Heart right ventricle (tissue), 16 donors: Measurements from ENCODE around the gene KDM1B. TPM values are rescaled to one million over a fixed set of nuclear protein-coding genes. Genes with fewer than 3 reads are reported as not detected.
"Not testable (repeated sequence)": the region's sequence is repeated elsewhere in the genome, so short reads cannot be mapped to it uniquely, and the experiment has no call there.

Experiments
- ATAC-seq, 8 donors: fragments of 200-7000 bp; cut with Tn5 transposase; one replicate each; pipeline ENCODE4 v1.9.1; 2020; ENCODE audit warnings: mild to moderate bottlenecking in 8 of 8, moderate library complexity in 8 of 8, moderate number of reproducible peaks in 1 of 8
- DNase-seq, 2 donors: peaks; one replicate each; pipeline ENCODE4 v3.0.0-alpha.2; 2020
- H3K27ac ChIP-seq, 10 donors: fragments of 200-600 bp; sonication (generic) in 2 of 10; one replicate each; pipeline versions ENCODE4 v1.5.0 to v1.8.0; 2020 to 2022; ENCODE audit warnings: mild to moderate bottlenecking in 3 of 10
- H3K27me3 ChIP-seq, 7 donors: fragments of 200-600 bp; one replicate each; pipeline ENCODE4 v1.8.0; 2021 to 2022; ENCODE audit warnings: mild to moderate bottlenecking in 2 of 7
- H3K36me3 ChIP-seq, 9 donors: fragments of 200-600 bp; sonication (generic) in 1 of 9; one replicate each; pipeline versions ENCODE4 v1.5.0 to v1.8.0; 2020 to 2022; ENCODE audit warnings: mild to moderate bottlenecking in 2 of 9
- H3K4me1 ChIP-seq, 9 donors: fragments of 200-600 bp; sonication (generic) in 1 of 9; one replicate each; pipeline versions ENCODE4 v1.5.0 to v1.8.0; 2020 to 2022; ENCODE audit warnings: mild to moderate bottlenecking in 4 of 9
- H3K4me3 ChIP-seq, 10 donors: fragments of 200-600 bp; sonication (generic) in 2 of 10; one replicate each; pipeline versions ENCODE4 v1.5.0 to v1.8.0; 2020 to 2022; ENCODE audit warnings: mild to moderate bottlenecking in 7 of 10, moderate library complexity in 2 of 10
- H3K9me3 ChIP-seq, 11 donors: fragments of 200-600 bp in 10 of 11; sonication (generic) in 2 of 11; one replicate each; pipeline versions ENCODE4 v1.5.0 to v1.8.0; 2013 to 2022; ENCODE audit warnings: mild to moderate bottlenecking in 2 of 11, control low read depth in 1 of 11, moderate library complexity in 1 of 11
- WGBS, 2 donors: extraction: QIAGEN DNeasy Blood & Tissue Kit; methylation state at CpG; one replicate each; pipeline ENCODE4 v1.1.7; 2013; ENCODE audit warnings: inconsistent platforms in 1 of 2; 5-methylcytosine and 5-hydroxymethylcytosine counted together
- intact Hi-C, 10 donors: fragments of 100-400 bp; cut with DNase I; formaldehyde crosslinking; loops; one replicate each; pipeline versions ENCODE4 v1.11.1 to v1.14.2; 2022
- polyA plus RNA-seq, 2 donors: library from polyadenylated mRNA; stranded (reverse); fragments of 200-250 nt; gene quantifications; one replicate each; pipeline ENCODE4 v1.2.3, GENCODE V29; 2013
- total RNA-seq, 10 donors: library from RNA; stranded (reverse); fragmentation: NEBNext Ultra II Directional in 3 of 10; extraction: Animal tissue kit (Norgen Biotek cat#: 25700) in 3 of 10; gene quantifications; one replicate each; pipeline versions ENCODE4 v1.2.1 to v1.2.4, GENCODE V29; 2021 to 2023
- TF ChIP-seq, protein P1 (sequence below), 9 donors: fragments of 200-600 bp; sonication (generic) in 2 of 9; IDR thresholded peaks; one replicate each; pipeline versions ENCODE4 v1.5.0 to v1.8.0; 2021 to 2022; ENCODE audit warnings: antibody characterized with exemption in 9 of 9, mild to moderate bottlenecking in 5 of 9, moderate library complexity in 1 of 9
- donor health status: Arrhythmogenic right ventricular cardiomyopathy.
- donor health status: ischemic (EF 13 %, LVEDD 7.1; RV severe dilation, severe dysfunction).
- donor health status: healthy with polysubstance abuse.
- donor health status: DM: no; HTN: yes; CAD: no.
- donor health status: DM: no; HTN: no; CAD: no.
- donor health status: ischemic (EF 25% LVEDD 6.9; RV normal size, moderate dysfunction).
- donor health status: ischemic (EF 25% LVEDD 5.7; RV mildly dilated, moderate dysfunction).
- donor health status: healthy.
- donor health status: DM: yes; HTN: yes; CAD: no.
- donor health status: Ischemic cardiomyopathy.
- donor health status: ischemic (EF 35%, LVEDD 5.7; RV mildly dilated, moderate dysfunction).
- donor health status: nonischemic (EF 11% LVEDD 7.7; RV severe dilation, severe dysfunction).
- donor health status: DM: yes; HTN: yes; CAD: no.
- donor health status: PGD.
- donor health status: ischemic (EF 29% LVEDD 5.4; RV normal size, mild dysfunction).
- donor health status: nonischemic (EF 23%, LVEDD 6.1; RV moderate dilation, normal function).

The KDM1B gene
- total and polyA plus RNA-seq, 12 donors, result 2.3 to 22.5 (median 15.2) TPM

DNA sequence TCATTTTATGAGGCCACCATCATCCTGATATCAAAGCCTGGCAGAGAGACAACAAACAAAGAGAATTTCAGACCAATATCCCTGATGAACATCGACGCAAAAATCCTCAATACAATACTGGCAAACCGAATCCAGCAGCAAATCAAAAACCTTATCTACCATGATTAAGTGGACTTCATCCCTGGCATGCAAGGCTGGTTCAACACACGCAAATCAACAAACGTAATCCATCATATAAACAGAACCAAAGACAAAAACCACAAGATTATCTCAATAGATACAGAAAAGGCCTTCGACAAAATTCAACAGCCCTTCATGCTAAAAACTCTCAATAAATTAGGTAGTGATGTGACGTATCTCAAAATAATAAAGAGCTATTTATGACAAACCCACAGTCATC, 76.6 kb downstream of the KDM1B start:
- H3K4me1 ChIP-seq, H3K27me3 ChIP-seq, DNase-seq, intact Hi-C loops, ATAC-seq, H3K27ac ChIP-seq, H3K4me3 ChIP-seq: not testable (repeated sequence)
- peaks cover 0 to 95% (median 44%) of the 10 kb centered on the region in 9 donors for H3K36me3 ChIP-seq
- 97 to 98% methylated on average over 7 of the region's 7 CpGs for WGBS, 2 donors
- H3K9me3 ChIP-seq, result peaks cover 0 to 63% (median 21%) of the 10 kb centered on the region in 11 donors

- H3K27me3 ChIP-seq, ATAC-seq, H3K27ac ChIP-seq, H3K4me3 ChIP-seq, DNase-seq, H3K4me1 ChIP-seq, intact Hi-C loops: not testable (repeated sequence)
- WGBS, 2 donors, result 97 to 100% methylated on average over 3 of the region's 4 CpGs
- H3K9me3 ChIP-seq, result peaks cover 0 to 53% (median 15%) of the 10 kb centered on the region in 11 donors
- H3K36me3 ChIP-seq, result peaks cover 0 to 93% (median 36%) of the 10 kb centered on the region in 9 donors
Observed at GRCh38 chr6:18233770-18234169, 78.5 kb downstream of the KDM1B start.

DNA sequence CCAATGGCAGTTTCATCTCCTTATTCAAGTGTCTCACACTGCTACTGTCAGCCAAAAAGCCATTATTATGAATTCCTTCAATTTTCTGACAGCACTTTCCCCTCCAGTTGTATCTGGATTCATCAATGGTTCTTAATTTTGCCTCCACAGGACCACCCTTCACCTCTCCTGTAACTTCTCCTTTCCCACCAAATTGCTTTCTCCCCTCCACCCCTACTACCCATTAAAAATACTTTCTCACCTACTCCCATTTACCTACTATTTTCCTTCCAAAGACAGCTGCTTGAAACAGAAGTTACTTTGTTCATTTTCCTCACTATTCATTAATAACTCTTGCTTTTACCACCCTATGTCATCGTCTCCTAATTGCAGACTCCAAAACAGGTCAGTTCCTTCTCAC, 79.3 kb downstream of the KDM1B start:
- Histone ChIP-seq H3K4me3 (no peak overlapping the region), H3K36me3 (peaks cover 0 to 87% (median 30%) of the 10 kb centered on the region in 9 donors), H3K27ac (no peak overlapping the region), H3K9me3 (peaks cover 0 to 45% (median 8%) of the 10 kb centered on the region in 11 donors), H3K27me3 (no peaks in the 10 kb centered on the region), H3K4me1 (no peaks in the 10 kb centered on the region)
- TF ChIP-seq, protein P1, sequence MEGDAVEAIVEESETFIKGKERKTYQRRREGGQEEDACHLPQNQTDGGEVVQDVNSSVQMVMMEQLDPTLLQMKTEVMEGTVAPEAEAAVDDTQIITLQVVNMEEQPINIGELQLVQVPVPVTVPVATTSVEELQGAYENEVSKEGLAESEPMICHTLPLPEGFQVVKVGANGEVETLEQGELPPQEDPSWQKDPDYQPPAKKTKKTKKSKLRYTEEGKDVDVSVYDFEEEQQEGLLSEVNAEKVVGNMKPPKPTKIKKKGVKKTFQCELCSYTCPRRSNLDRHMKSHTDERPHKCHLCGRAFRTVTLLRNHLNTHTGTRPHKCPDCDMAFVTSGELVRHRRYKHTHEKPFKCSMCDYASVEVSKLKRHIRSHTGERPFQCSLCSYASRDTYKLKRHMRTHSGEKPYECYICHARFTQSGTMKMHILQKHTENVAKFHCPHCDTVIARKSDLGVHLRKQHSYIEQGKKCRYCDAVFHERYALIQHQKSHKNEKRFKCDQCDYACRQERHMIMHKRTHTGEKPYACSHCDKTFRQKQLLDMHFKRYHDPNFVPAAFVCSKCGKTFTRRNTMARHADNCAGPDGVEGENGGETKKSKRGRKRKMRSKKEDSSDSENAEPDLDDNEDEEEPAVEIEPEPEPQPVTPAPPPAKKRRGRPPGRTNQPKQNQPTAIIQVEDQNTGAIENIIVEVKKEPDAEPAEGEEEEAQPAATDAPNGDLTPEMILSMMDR (IDR thresholded peaks at IDR 0.05), result no peak
- WGBS, 2 donors, result 98 to 100% methylated on average over 1 of the region's 1 CpG
- ATAC-seq (no peak), DNase-seq (no peak)
- intact Hi-C loops, result no loop called here

DNA sequence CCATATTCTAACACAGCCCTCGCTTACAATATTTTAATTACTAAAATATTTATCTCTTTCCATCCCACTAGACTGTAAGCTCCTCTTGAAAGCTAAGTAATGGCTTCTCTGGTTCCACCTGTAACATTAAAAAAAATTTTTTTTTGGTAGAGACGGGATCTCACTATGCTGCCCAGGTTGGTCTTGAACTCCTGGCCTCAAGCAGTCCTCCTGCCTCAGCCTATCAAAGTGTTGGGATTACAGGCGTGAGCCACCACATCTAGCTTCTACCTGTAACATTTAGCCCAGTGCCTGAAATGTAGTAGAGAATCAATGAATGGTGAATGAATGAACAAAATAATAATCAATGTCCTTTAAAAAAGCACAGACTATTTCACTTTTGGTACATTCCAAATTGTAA, 80.3 kb downstream of the KDM1B start:
- TF ChIP-seq, protein P1 (IDR thresholded peaks at IDR 0.05), result no peak
- H3K27me3 ChIP-seq, result no peaks in the 10 kb centered on the region
- WGBS, 2 donors, result 82 to 99% methylated on average over 3 of the region's 3 CpGs
- intact Hi-C loops, result no loop called here
- peaks cover 0 to 89% (median 30%) of the 10 kb centered on the region in 9 donors for H3K36me3 ChIP-seq
- H3K4me3 ChIP-seq, result no peak overlapping the region
- no peak for DNase-seq
- H3K27ac ChIP-seq, result no peak overlapping the region
- no peak for ATAC-seq
- H3K4me1 ChIP-seq, result no peaks in the 10 kb centered on the region
- H3K9me3 ChIP-seq, result peaks cover 0 to 37% (median 8%) of the 10 kb centered on the region in 11 donors

DNA sequence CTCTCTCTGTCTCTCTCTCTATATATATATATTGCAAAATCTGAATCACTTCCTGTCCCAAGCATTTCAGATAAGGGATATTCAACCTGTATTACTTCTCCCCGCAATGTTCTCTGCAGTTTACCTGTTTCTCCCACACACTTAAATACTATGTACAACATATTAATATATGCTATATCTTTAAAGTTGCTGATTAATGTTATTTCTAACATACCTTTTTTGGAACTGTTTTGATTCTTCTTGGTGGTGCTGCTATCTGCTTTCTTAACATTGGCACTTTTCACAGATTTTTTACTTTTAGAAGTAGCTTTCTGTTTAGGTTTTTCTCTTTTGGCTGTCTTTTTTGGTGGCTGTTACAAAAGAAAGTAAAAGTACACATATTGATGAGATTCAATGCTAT, 81.9 kb downstream of the KDM1B start:
- H3K4me3 ChIP-seq, result no peak overlapping the region
- WGBS, 2 donors, result 100% methylated on average over 1 of the region's 1 CpG
- H3K36me3 ChIP-seq, result peaks cover 0 to 94% (median 30%) of the 10 kb centered on the region in 9 donors
- DNase-seq, result no peak
- H3K4me1 ChIP-seq, result no peaks in the 10 kb centered on the region
- intact Hi-C loops, result no loop called here
- TF ChIP-seq, protein P1 (IDR thresholded peaks at IDR 0.05), result no peak
- H3K27me3 ChIP-seq, result no peaks in the 10 kb centered on the region
- no peak for ATAC-seq
- H3K9me3 ChIP-seq, result peaks cover 0 to 20% (median 4%) of the 10 kb centered on the region in 11 donors
- H3K27ac ChIP-seq, result no peak overlapping the region
